Measurements from ENCODE around the gene CDKN1B.

CDKN1B gene

GRCh38 chr12:12748044-12748443 lies 30.9 kb downstream of the CDKN1B start:
- no peak overlapping the region for H3K4me3 ChIP-seq (ENCODE audit: low read depth, low read length)

DNA sequence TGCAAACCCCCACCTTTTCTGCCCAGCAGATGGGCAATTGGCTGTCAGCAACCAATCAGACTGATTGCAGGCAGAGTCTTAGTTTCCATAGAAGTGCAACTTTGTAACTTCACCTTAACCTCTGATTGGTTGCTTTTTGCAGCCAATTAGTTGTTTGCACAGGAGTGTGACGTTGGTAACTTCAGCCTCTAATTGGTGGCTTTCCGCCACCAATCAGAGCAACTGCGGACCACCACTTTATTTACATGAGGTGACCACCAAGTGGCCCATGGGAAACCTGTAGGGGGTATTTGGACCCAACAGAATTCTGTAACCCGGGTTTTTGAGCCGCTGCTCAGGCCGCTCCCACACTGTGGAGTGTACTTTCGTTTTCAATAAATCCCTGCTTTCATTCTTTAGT lies 32.3 kb downstream of the CDKN1B start:
- no peak overlapping the region for H3K4me3 ChIP-seq (ENCODE audit: low read depth, low read length)

- H3K4me3 ChIP-seq (ENCODE audit: low read depth, low read length) = no peak overlapping the region
Measured at GRCh38 chr12:12755923-12756322, 38.8 kb downstream of the CDKN1B start.

DNA sequence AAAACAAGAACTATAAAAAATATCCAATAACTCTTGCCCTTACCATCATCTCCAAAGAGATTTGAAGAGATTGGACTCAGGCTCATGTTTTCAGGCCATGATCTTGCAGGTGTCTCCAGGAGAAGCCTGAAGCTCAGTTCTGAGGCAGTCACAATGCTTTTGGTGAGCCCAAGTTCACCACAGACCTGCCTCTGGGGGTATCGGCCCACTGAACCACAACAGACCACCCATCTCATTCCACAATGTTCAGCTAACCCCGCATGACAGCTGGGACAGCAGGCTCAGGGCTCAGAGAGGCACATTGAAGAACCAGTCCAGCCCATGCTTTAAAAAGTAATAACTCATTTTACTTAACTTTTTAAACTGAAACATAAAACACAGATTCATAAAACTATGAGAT lies 40.0 kb downstream of the CDKN1B start:
- no peak overlapping the region for H3K4me3 ChIP-seq (ENCODE audit: low read depth, low read length)

- H3K4me3 ChIP-seq (ENCODE audit: low read depth, low read length) = no peak overlapping the region
Measured at GRCh38 chr12:12759234-12759915, 42.2 kb downstream of the CDKN1B start.

DNA sequence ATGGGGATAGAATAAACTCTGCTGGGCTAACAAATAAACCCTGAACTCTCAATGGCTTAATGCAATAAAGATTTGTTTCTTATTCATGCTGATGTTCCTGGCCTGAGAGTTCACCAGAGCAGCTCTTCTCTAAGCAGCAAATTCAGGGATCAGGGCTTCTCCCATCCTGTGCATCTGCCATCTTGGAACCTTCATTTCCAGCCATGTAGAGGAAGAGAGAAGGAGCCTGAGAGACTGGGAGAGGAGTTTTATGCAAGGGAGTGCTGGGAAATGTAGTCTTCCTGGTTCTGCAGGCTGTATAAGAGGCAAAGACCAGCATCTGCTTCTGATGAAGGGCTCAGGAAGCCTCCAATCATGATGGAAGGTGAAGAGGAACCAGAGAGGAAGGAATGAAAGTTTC lies 47.7 kb downstream of the CDKN1B start:
- H3K4me3 ChIP-seq (ENCODE audit: low read depth, low read length) = no peak overlapping the region

- no peak overlapping the region for H3K4me3 ChIP-seq (ENCODE audit: low read depth, low read length)
Measured at GRCh38 chr12:12770262-12770661, 53.1 kb downstream of the CDKN1B start.

Measured in iPS-11a (cell line).